ENCODE results near the gene NEU2. TPM values are rescaled to one million over a fixed set of nuclear protein-coding genes. Genes with fewer than 3 reads are reported as not detected.

The NEU2 gene
- total RNA-seq, 6 donors from 2014 or later = not detected

DNA sequence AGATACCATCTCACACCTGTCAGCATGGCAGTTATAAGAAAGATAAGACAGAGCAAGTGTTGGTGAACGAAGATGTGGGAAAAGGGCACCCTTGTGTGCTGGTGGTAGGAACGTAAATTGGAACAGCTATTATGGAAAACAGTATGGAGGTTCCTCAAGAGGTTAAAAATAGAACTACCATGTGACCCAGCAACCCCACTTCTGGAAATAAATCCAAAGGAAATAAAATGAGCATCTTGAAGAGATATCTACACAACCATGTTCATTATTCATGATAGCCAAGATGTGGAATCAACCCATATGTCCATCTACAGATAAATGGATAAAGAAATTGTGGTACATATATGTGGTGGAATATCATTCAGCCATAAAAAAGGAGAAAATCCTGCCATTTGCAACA lies 46.3 kb upstream of the NEU2 start:
- Histone ChIP-seq H3K4me3 (no peak overlapping the region), H3K4me1 (no peaks in the 10 kb centered on the region), H3K27ac (no peak overlapping the region), H3K36me3 (no peaks in the 10 kb centered on the region), H3K9me3 (no peaks in the 10 kb centered on the region), H3K27me3 (no peaks in the 10 kb centered on the region)
- 91 to 100% methylated on average over 2 of the region's 2 CpGs for WGBS, 2 donors
- ATAC-seq (ENCODE audit: low FRiP score in 2 of 2) (no peak), DNase-seq (no peak)
- TF ChIP-seq POLR2AphosphoS5 (IDR thresholded peaks at IDR 0.05) (no peak), CTCF (IDR thresholded peaks at IDR 0.05) (no peak), POLR2A (IDR thresholded peaks at IDR 0.05) (no peak), EP300 (IDR thresholded peaks at IDR 0.05) (no peak)

GRCh38 chr2:232993231-232993821 lies 39.1 kb upstream of the NEU2 start:
- DNase-seq = no peak
- H3K27ac ChIP-seq = no peak overlapping the region
- no peak for ATAC-seq (ENCODE audit: low FRiP score in 2 of 2)
- H3K27me3 ChIP-seq = no peaks in the 10 kb centered on the region
- H3K4me3 ChIP-seq = no peak overlapping the region
- H3K9me3 ChIP-seq = no peaks in the 10 kb centered on the region
- no peaks in the 10 kb centered on the region for H3K4me1 ChIP-seq
- H3K36me3 ChIP-seq = no peaks in the 10 kb centered on the region
- TF ChIP-seq EP300 (IDR thresholded peaks at IDR 0.05) = no peak
- no peak for TF ChIP-seq CTCF (IDR thresholded peaks at IDR 0.05)
- TF ChIP-seq POLR2A (IDR thresholded peaks at IDR 0.05) = no peak
- no peak for TF ChIP-seq POLR2AphosphoS5 (IDR thresholded peaks at IDR 0.05)
- 85 to 87% methylated on average over 4 of the region's 4 CpGs for WGBS, 2 donors

DNA sequence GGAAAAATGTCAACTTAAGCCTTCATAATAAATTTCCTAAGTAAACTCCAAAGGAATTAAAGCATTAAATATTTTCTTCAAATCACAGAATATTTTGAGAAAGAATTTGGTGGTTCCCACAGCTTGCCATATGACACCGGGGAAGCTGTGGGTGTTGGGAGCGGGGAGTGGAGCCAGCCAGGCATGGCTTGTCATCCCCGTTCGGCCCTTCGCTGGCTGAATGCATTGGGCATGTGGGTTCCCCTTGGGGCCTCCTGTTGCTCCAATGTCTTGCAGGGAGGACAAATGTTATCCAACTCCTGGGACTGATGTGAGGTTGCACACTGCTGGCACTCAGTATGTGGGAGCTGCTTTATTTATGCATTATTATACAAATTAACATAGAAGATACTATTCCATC lies 38.0 kb upstream of the NEU2 start:
- H3K4me1 ChIP-seq = no peaks in the 10 kb centered on the region
- H3K36me3 ChIP-seq = no peaks in the 10 kb centered on the region
- no peaks in the 10 kb centered on the region for H3K9me3 ChIP-seq
- TF ChIP-seq EP300 (IDR thresholded peaks at IDR 0.05) = no peak
- no peak for TF ChIP-seq POLR2A (IDR thresholded peaks at IDR 0.05)
- TF ChIP-seq POLR2AphosphoS5 (IDR thresholded peaks at IDR 0.05) = no peak
- no peak for TF ChIP-seq CTCF (IDR thresholded peaks at IDR 0.05)
- 91 to 94% methylated on average over 5 of the region's 5 CpGs for WGBS, 2 donors
- no peak for DNase-seq
- no peak overlapping the region for H3K27ac ChIP-seq
- H3K27me3 ChIP-seq = no peaks in the 10 kb centered on the region
- H3K4me3 ChIP-seq = no peak overlapping the region
- ATAC-seq (ENCODE audit: low FRiP score in 2 of 2) = no peak

- peak in 1 of 2 donors; percentile 44 for ATAC-seq (ENCODE audit: low FRiP score in 2 of 2)
- TF ChIP-seq CTCF (IDR thresholded peaks at IDR 0.05) = no peak
- TF ChIP-seq POLR2A (IDR thresholded peaks at IDR 0.05) = no peak
- TF ChIP-seq POLR2AphosphoS5 (IDR thresholded peaks at IDR 0.05) = no peak
- no peak for TF ChIP-seq EP300 (IDR thresholded peaks at IDR 0.05)
- 85 to 92% methylated on average over 8 to 17 of the region's 18 CpGs for WGBS, 2 donors
- no peak overlapping the region for H3K27ac ChIP-seq
- H3K4me1 ChIP-seq = no peaks in the 10 kb centered on the region
- no peaks in the 10 kb centered on the region for H3K9me3 ChIP-seq
- no peak for DNase-seq
- no peak overlapping the region for H3K4me3 ChIP-seq
- no peaks in the 10 kb centered on the region for H3K36me3 ChIP-seq
- no peaks in the 10 kb centered on the region for H3K27me3 ChIP-seq
Observed at GRCh38 chr2:232997749-232998665, 34.5 kb upstream of the NEU2 start.

All from upper lobe of left lung (tissue), 6 donors.